ENCODE results near the gene HAUS7. TPM values are rescaled to one million over a fixed set of nuclear protein-coding genes. Genes with fewer than 3 reads are reported as not detected.

Gene HAUS7
- total RNA-seq, 2 experiments from 2014 or later: 42.5 to 47.9 TPM

DNA sequence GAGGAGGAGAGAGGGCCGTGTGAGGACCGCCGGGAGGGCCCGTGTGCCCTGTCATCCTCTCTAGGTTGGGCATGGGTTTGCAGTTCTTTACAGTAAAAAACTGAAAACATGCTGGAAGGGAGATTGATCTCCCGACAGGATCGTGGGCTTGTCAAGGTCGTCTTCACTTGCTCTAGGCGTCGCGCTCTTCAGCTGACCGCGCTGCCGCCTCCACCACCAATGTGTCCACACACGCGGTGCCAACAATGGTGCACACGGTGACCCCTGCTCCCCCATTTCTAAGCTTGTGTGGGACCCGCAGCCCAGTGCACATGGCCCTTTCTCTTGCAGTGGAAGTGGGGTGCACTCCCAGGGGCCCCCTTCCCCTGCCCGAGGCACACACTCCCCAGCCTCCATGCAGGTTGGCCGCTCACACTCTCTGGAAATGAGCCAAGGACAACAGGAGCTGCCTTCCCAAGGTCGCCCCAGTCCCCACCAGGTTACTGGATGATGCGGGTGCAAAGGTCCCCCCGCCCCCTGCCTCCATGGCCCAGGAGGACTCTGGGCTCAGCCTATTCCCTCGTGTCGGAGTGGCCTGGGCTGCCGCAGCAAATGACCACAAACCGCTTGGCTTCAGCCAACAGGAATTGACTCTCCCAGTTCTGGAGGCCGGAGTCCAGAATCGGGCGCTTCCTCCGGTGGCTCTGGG, 60.8 kb downstream of the HAUS7 start:
- Histone ChIP-seq H2AFZ (ENCODE audit: low read length) (no peak overlapping the region), H3K36me3 (ENCODE audit: insufficient read depth, low read length) (no peaks in the 10 kb centered on the region), H3K4me3 (ENCODE audit: low read depth, low read length, poor library complexity, severe bottlenecking) (no peak overlapping the region), H3K9me2 (ENCODE audit: insufficient read depth, low read length) (no peaks in the 10 kb centered on the region), H3K4me2 (ENCODE audit: low read length) (no peak overlapping the region), H3K4me1 (ENCODE audit: insufficient read depth, low read length, poor library complexity, severe bottlenecking) (peaks cover 3% of the 10 kb centered on the region), H3K27ac (ENCODE audit: low read depth, low read length, poor library complexity, severe bottlenecking) (no peak overlapping the region), H3K9me3 (ENCODE audit: low read length) (no peaks in the 10 kb centered on the region), H4K20me1 (ENCODE audit: insufficient read depth, low read length) (no peaks in the 10 kb centered on the region), H3K79me2 (ENCODE audit: insufficient read depth, low read depth, low read length) (no peaks in the 10 kb centered on the region)
- TF ChIP-seq, protein P1, sequence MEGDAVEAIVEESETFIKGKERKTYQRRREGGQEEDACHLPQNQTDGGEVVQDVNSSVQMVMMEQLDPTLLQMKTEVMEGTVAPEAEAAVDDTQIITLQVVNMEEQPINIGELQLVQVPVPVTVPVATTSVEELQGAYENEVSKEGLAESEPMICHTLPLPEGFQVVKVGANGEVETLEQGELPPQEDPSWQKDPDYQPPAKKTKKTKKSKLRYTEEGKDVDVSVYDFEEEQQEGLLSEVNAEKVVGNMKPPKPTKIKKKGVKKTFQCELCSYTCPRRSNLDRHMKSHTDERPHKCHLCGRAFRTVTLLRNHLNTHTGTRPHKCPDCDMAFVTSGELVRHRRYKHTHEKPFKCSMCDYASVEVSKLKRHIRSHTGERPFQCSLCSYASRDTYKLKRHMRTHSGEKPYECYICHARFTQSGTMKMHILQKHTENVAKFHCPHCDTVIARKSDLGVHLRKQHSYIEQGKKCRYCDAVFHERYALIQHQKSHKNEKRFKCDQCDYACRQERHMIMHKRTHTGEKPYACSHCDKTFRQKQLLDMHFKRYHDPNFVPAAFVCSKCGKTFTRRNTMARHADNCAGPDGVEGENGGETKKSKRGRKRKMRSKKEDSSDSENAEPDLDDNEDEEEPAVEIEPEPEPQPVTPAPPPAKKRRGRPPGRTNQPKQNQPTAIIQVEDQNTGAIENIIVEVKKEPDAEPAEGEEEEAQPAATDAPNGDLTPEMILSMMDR (conservative IDR thresholded peaks at IDR 0.05; ENCODE audit: low read length): no peak
- no peak for TF ChIP-seq EZH2phosphoT487 (IDR thresholded peaks at IDR 0.05; ENCODE audit: borderline replicate concordance, low read depth, low read length)
- CTCF ChIA-PET (ENCODE audit: unreplicated experiment): no interaction called here
- intact Hi-C loops (cut with micrococcal nuclease; ENCODE audit: unreplicated experiment): no loop called here
- BruUV-seq (replicated peaks): no TSS peak
- DNase-seq (ENCODE audit: low spot score): no peak
- POLR2A ChIA-PET: no interaction called here

DNA sequence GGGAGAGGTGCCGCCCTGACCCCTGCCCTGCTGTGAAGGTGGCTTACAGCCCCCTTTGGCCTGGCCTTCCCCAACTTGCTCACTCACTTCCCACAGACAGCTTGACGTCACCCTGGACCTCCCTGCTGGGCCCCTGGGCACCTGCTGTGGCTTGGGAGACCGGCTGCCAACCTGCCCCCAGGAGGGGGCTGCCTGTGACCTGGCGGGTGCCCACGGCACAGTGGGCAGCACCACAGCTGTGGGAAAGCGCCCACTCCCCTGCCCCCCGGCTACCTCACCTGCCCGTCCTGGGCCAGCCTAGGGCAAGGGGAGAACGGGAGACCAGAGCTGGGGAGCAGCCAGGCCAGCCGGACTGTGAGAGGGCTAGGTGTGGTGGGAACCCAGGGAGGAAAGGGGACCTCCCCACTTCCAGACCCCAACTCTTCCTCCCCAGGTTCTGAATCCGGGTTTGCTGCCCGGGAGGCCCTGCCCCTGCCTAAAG, 61.5 kb downstream of the HAUS7 start:
- DNase-seq (ENCODE audit: low spot score): no peak
- intact Hi-C loops (cut with micrococcal nuclease; ENCODE audit: unreplicated experiment): no loop called here
- Histone ChIP-seq H3K36me3 (ENCODE audit: insufficient read depth, low read length) (no peaks in the 10 kb centered on the region), H3K4me3 (ENCODE audit: low read depth, low read length, poor library complexity, severe bottlenecking) (no peak overlapping the region), H3K9me3 (ENCODE audit: low read length) (no peaks in the 10 kb centered on the region), H3K4me1 (ENCODE audit: insufficient read depth, low read length, poor library complexity, severe bottlenecking) (peaks cover 3% of the 10 kb centered on the region), H3K79me2 (ENCODE audit: insufficient read depth, low read depth, low read length) (no peaks in the 10 kb centered on the region), H3K27ac (ENCODE audit: low read depth, low read length, poor library complexity, severe bottlenecking) (no peak overlapping the region), H3K9me2 (ENCODE audit: insufficient read depth, low read length) (no peaks in the 10 kb centered on the region), H2AFZ (ENCODE audit: low read length) (no peak overlapping the region), H4K20me1 (ENCODE audit: insufficient read depth, low read length) (no peaks in the 10 kb centered on the region), H3K4me2 (ENCODE audit: low read length) (no peak overlapping the region)
- ChIA-PET POLR2A (no interaction called here), CTCF (ENCODE audit: unreplicated experiment) (no interaction called here)
- TF ChIP-seq, protein P1 (conservative IDR thresholded peaks at IDR 0.05; ENCODE audit: low read length): no peak
- no peak for TF ChIP-seq EZH2phosphoT487 (IDR thresholded peaks at IDR 0.05; ENCODE audit: borderline replicate concordance, low read depth, low read length)
- no TSS peak for BruUV-seq (replicated peaks)

DNA sequence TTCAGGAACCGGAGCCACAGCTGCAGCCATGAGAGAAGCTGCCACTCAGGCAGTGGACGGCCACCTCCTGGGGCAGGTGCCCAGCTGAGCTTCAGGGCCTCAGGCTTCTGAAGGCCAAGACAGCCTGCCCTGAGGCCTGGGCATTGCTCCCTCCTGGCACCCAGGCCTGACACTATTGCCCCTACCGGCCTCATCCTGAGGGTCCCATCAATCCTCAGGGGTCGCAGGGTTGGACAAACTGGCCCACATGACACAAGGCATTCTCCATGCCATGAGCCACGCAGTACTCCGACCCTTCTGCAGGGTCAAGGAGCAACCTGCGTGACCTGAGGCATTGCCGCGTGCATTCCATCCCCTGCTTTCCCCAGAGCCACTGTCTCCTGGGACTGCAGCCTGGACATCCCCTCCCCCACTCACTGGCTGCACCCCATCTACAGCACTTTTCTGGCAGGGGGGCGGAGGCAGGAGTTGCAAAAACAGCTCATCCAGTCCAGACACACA, 62.1 kb downstream of the HAUS7 start:
- Histone ChIP-seq H3K79me2 (ENCODE audit: insufficient read depth, low read depth, low read length) (no peaks in the 10 kb centered on the region), H3K4me2 (ENCODE audit: low read length) (no peak overlapping the region), H3K36me3 (ENCODE audit: insufficient read depth, low read length) (no peaks in the 10 kb centered on the region), H3K9me3 (ENCODE audit: low read length) (no peaks in the 10 kb centered on the region), H4K20me1 (ENCODE audit: insufficient read depth, low read length) (no peaks in the 10 kb centered on the region), H3K9me2 (ENCODE audit: insufficient read depth, low read length) (no peaks in the 10 kb centered on the region), H2AFZ (ENCODE audit: low read length) (no peak overlapping the region), H3K27ac (ENCODE audit: low read depth, low read length, poor library complexity, severe bottlenecking) (no peak overlapping the region), H3K4me1 (ENCODE audit: insufficient read depth, low read length, poor library complexity, severe bottlenecking) (peaks cover 3% of the 10 kb centered on the region), H3K4me3 (ENCODE audit: low read depth, low read length, poor library complexity, severe bottlenecking) (no peak overlapping the region)
- intact Hi-C loops (cut with micrococcal nuclease; ENCODE audit: unreplicated experiment): no loop called here
- ChIA-PET POLR2A (no interaction called here), CTCF (ENCODE audit: unreplicated experiment) (no interaction called here)
- TF ChIP-seq, protein P1 (conservative IDR thresholded peaks at IDR 0.05; ENCODE audit: low read length): no peak
- no peak for TF ChIP-seq EZH2phosphoT487 (IDR thresholded peaks at IDR 0.05; ENCODE audit: borderline replicate concordance, low read depth, low read length)
- no peak for DNase-seq (ENCODE audit: low spot score)
- BruUV-seq (replicated peaks): no TSS peak
